Measurements from ENCODE around the gene ADAMTS6.

DNA sequence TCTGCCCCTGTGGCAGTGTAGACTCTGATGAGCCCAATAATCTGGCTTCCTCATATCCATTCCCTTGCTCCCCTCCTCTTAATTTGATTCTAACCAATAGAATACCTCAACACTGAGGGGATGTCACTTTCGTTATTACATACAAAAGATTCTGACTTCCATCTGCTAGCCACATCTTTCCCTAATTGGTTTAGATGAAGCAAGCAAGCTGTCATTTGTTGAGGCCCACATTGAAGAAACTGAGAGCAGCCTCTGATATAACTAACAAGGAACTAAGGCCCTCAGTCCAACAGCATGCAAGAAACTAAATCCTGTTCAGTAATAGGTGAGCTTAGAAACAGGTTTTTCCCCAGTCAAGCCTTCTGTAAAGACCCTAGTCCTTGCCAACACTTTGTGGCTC, 5.8 kb downstream of the ADAMTS6 start:
- TF ChIP-seq TARDBP (IDR thresholded peaks at IDR 0.05), result no peak
- no peak for TF ChIP-seq NFRKB (IDR thresholded peaks at IDR 0.05)
- no peak for TF ChIP-seq ELF4 (IDR thresholded peaks at IDR 0.05)
- TF ChIP-seq CTBP1 (IDR thresholded peaks at IDR 0.05; ENCODE audit: borderline replicate concordance), result no peak
- no peak for TF ChIP-seq HDGF (IDR thresholded peaks at IDR 0.05; ENCODE audit: borderline replicate concordance)
- TF ChIP-seq SP1 (IDR thresholded peaks at IDR 0.05), result no peak
- TF ChIP-seq FOXA1 (IDR thresholded peaks at IDR 0.05), result no peak
- no peak for TF ChIP-seq ZNF384 (IDR thresholded peaks at IDR 0.05)
